Measurements from ENCODE around the gene WBP1.

- TF ChIP-seq CTCF (IDR thresholded peaks at IDR 0.05) = no peak
- TF ChIP-seq POLR2A (IDR thresholded peaks at IDR 0.05) = no peak
Observed at GRCh38 chr2:74438248-74438647, 20.0 kb upstream of the WBP1 start.

All from thyroid gland (tissue), 4 donors.